GM18517 (cell line): ENCODE data around the gene PREX1.
"Not testable (repeated sequence)": the region's sequence is repeated elsewhere in the genome, so short reads cannot be mapped to it uniquely, and the experiment has no call there.

ENCODE experiments used
- ATAC-seq: cut with Tn5 transposase; IDR thresholded peaks from one replicate; pipeline ENCODE4 v1.9.1; 2021; ENCODE audit warnings: mild to moderate bottlenecking, moderate library complexity; ENCODE audit not compliant: unreplicated experiment

PREX1 gene

GRCh38 chr20:48779435-48779834, 48.4 kb downstream of the PREX1 start:
- ATAC-seq, result no peak

GRCh38 chr20:48777821-48778220, 50.0 kb downstream of the PREX1 start:
- ATAC-seq, result no peak

GRCh38 chr20:48777005-48777404, 50.8 kb downstream of the PREX1 start:
- no peak for ATAC-seq

- ATAC-seq, result no peak
Observed at GRCh38 chr20:48776306-48776705, 51.5 kb downstream of the PREX1 start.

GRCh38 chr20:48775545-48775944, 52.3 kb downstream of the PREX1 start:
- not testable (repeated sequence) for ATAC-seq

- ATAC-seq, result no peak
Observed at GRCh38 chr20:48774696-48775095, 53.1 kb downstream of the PREX1 start.

- ATAC-seq, result no peak
Observed at GRCh38 chr20:48773837-48774418, 53.9 kb downstream of the PREX1 start.

GRCh38 chr20:48772183-48772976, 55.4 kb downstream of the PREX1 start:
- no peak for ATAC-seq

GRCh38 chr20:48771542-48771941, 56.3 kb downstream of the PREX1 start:
- no peak for ATAC-seq

GRCh38 chr20:48770700-48771442, 56.9 kb downstream of the PREX1 start:
- ATAC-seq, result no peak

GRCh38 chr20:48769069-48769983, 58.5 kb downstream of the PREX1 start:
- no peak for ATAC-seq

- no peak for ATAC-seq
Observed at GRCh38 chr20:48766961-48767960, 60.5 kb downstream of the PREX1 start.

- no peak for ATAC-seq
Observed at GRCh38 chr20:48766205-48766604, 61.6 kb downstream of the PREX1 start.

GRCh38 chr20:48765359-48765758, 62.4 kb downstream of the PREX1 start:
- no peak for ATAC-seq

- ATAC-seq, result no peak
Observed at GRCh38 chr20:48763216-48763914, 64.4 kb downstream of the PREX1 start.

GRCh38 chr20:48761874-48762273, 65.9 kb downstream of the PREX1 start:
- no peak for ATAC-seq

- ATAC-seq, result no peak
Observed at GRCh38 chr20:48761023-48761785, 66.6 kb downstream of the PREX1 start.

GRCh38 chr20:48760403-48760983, 67.3 kb downstream of the PREX1 start:
- no peak for ATAC-seq
